ENCODE results near the gene ETDC. TPM values are rescaled to one million over a fixed set of nuclear protein-coding genes. Genes with fewer than 3 reads are reported as not detected.
A peak's percentile ranks its signal among the peaks of the same experiment; 100 is the strongest.
"Not testable (repeated sequence)": the region's sequence is repeated elsewhere in the genome, so short reads cannot be mapped to it uniquely, and the experiment has no call there.

ETDC gene
- total and polyA plus RNA-seq, 12 donors: not detected

GRCh38 chrX:135315864-135316263 is 6.6 kb downstream of the ETDC start:
- Histone ChIP-seq H3K4me1 (replicated peaks in 1 of 2) (no peaks in the 10 kb centered on the region), H3K4me3 (no peak overlapping the region), H3K36me3 (replicated peaks in 1 of 2) (no peaks in the 10 kb centered on the region), H3K27ac (no peak overlapping the region), H3K27me3 (no peaks in the 10 kb centered on the region), H3K9me3 (replicated peaks in 1 of 3) (no peaks in the 10 kb centered on the region)
- TF ChIP-seq POLR2A (IDR thresholded peaks at IDR 0.05) (no peak), CTCF (IDR thresholded peaks at IDR 0.05) (no peak)
- WGBS, 4 donors: 57 to 96% (median 86%) methylated on average over 1 of the region's 1 CpG
- intact Hi-C loops (cut with DNase I): no loop called here
- DNase-seq: no peak

- DNase-seq: no peak
- 66 to 79% (median 73%) methylated on average over 5 of the region's 5 CpGs for WGBS, 4 donors
Observed at GRCh38 chrX:135324463-135324862, 15.2 kb downstream of the ETDC start.

GRCh38 chrX:135325036-135325818 is 15.9 kb downstream of the ETDC start:
- H3K27ac ChIP-seq; H3K4me3 ChIP-seq; DNase-seq; intact Hi-C loops (cut with DNase I); H3K9me3 ChIP-seq (replicated peaks in 1 of 3); H3K27me3 ChIP-seq; H3K36me3 ChIP-seq (replicated peaks in 1 of 2); H3K4me1 ChIP-seq (replicated peaks in 1 of 2): not testable (repeated sequence)
- 94 to 100% (median 97%) methylated on average over 3 to 31 of the region's 32 CpGs for whole genome bisulfite sequencing, 4 donors

More at GRCh38 chrX:135324463-135324862, 15.2 kb downstream of the ETDC start:
- no peaks in the 10 kb centered on the region for H3K27me3 ChIP-seq
- no peak overlapping the region for H3K4me3 ChIP-seq
- H3K9me3 ChIP-seq (replicated peaks in 1 of 3): no peaks in the 10 kb centered on the region
- no peak for TF ChIP-seq CTCF (IDR thresholded peaks at IDR 0.05)
- TF ChIP-seq POLR2A (IDR thresholded peaks at IDR 0.05): no peak
- H3K27ac ChIP-seq: no peak overlapping the region
- no peaks in the 10 kb centered on the region for H3K36me3 ChIP-seq (replicated peaks in 1 of 2)
- intact Hi-C loops (cut with DNase I): no loop called here
- no peaks in the 10 kb centered on the region for H3K4me1 ChIP-seq (replicated peaks in 1 of 2)

GRCh38 chrX:135327299-135327698 is 18.0 kb downstream of the ETDC start:
- intact Hi-C loops (cut with DNase I): no loop called here
- H3K4me1 ChIP-seq (replicated peaks in 1 of 2): no peaks in the 10 kb centered on the region
- H3K27ac ChIP-seq: peak overlapping the region in 3 of 5 donors; percentile 0 to 47 (median 3)
- no peaks in the 10 kb centered on the region for H3K36me3 ChIP-seq (replicated peaks in 1 of 2)
- DNase-seq: peak; percentile 23 to 79 (median 56)
- H3K9me3 ChIP-seq (replicated peaks in 1 of 3): no peaks in the 10 kb centered on the region
- H3K27me3 ChIP-seq: no peaks in the 10 kb centered on the region
- H3K4me3 ChIP-seq: no peak overlapping the region
- TF ChIP-seq CTCF (IDR thresholded peaks at IDR 0.05): peak in 1 of 6 experiments; percentile 9
- peak in 1 of 2 donors; percentile 11 for TF ChIP-seq POLR2A (IDR thresholded peaks at IDR 0.05)

All from adrenal gland (tissue), 12 donors.